ENCODE measurements around the gene CSRP2.

The CSRP2 gene

DNA sequence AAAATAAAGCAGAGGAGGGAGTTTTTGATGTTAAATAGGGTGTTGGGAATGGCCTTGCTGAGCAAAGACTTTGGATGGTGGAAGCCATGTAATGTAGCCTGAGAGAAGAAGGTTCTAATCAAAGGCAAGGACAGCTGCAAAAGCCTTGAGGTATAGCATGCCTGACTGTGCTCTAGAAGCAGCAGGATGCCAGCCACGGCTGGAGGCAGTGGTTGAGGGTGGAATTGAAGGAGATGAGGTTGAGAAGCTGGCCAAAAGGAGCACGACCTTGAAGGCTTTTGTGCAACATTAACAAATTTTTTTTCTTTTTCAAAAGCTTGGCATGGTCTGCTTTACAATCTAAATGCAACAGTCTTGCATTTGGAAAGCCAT lies 42.3 kb upstream of the CSRP2 start:
- in situ Hi-C loops (cut with HindIII; ENCODE audit: low pct_ligation_motif_present, low sequenced_read_pairs), result no loop called here
- no peak overlapping the region for H3K27ac ChIP-seq
- TF ChIP-seq, protein P1, sequence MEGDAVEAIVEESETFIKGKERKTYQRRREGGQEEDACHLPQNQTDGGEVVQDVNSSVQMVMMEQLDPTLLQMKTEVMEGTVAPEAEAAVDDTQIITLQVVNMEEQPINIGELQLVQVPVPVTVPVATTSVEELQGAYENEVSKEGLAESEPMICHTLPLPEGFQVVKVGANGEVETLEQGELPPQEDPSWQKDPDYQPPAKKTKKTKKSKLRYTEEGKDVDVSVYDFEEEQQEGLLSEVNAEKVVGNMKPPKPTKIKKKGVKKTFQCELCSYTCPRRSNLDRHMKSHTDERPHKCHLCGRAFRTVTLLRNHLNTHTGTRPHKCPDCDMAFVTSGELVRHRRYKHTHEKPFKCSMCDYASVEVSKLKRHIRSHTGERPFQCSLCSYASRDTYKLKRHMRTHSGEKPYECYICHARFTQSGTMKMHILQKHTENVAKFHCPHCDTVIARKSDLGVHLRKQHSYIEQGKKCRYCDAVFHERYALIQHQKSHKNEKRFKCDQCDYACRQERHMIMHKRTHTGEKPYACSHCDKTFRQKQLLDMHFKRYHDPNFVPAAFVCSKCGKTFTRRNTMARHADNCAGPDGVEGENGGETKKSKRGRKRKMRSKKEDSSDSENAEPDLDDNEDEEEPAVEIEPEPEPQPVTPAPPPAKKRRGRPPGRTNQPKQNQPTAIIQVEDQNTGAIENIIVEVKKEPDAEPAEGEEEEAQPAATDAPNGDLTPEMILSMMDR (IDR thresholded peaks at IDR 0.05; ENCODE audit: low read depth, low read length, missing control alignments), result no peak
- no peak overlapping the region for H3K4me3 ChIP-seq (ENCODE audit: low read depth, low read length)
- no peaks in the 10 kb centered on the region for H3K27me3 ChIP-seq (replicated peaks)
- H3K36me3 ChIP-seq (replicated peaks), result no peaks in the 10 kb centered on the region
- DNase-seq, result no peak

DNA sequence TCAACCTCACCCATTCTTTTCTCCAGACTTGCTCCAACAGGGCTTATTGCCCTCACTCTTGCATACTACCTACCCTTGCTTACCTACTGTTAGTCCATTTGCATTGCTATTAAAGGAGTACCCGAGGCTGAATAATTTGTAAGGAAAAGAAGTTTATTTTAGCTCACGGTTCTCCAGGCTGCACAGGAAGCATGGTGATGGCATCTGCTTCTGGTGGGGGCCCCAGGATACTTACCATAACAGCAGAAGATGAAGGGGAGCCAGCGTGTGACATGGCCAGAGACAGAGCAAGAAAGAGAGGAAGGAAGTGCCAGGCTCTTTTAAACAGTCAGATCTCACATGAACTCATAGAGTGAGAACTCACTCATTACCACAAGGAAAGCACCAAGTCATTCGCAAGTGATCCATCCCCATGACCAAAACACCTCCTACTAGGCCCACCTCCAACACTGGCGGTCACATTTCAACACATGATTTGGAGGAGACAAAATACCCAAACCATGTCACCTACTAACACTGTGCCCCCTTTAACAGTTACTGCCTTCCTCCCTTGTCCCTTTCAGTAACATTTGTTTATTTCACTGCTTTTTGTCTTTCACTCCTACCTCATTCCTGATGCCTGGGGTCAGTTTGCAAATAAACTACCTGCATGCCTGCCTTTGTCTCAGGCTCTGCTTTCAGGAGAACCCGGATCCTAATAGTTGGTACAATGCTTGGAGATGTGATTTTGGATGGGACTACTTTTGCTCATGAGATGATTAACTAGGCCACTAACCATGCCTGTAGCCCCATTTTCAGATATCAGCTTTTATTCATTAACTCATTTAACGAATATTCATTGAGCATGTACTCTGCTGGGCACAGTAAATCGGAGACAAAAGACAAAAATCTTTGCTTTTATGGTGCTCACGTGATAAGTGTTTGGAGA lies 41.6 kb upstream of the CSRP2 start:
- H3K36me3 ChIP-seq (replicated peaks), result no peaks in the 10 kb centered on the region

DNA sequence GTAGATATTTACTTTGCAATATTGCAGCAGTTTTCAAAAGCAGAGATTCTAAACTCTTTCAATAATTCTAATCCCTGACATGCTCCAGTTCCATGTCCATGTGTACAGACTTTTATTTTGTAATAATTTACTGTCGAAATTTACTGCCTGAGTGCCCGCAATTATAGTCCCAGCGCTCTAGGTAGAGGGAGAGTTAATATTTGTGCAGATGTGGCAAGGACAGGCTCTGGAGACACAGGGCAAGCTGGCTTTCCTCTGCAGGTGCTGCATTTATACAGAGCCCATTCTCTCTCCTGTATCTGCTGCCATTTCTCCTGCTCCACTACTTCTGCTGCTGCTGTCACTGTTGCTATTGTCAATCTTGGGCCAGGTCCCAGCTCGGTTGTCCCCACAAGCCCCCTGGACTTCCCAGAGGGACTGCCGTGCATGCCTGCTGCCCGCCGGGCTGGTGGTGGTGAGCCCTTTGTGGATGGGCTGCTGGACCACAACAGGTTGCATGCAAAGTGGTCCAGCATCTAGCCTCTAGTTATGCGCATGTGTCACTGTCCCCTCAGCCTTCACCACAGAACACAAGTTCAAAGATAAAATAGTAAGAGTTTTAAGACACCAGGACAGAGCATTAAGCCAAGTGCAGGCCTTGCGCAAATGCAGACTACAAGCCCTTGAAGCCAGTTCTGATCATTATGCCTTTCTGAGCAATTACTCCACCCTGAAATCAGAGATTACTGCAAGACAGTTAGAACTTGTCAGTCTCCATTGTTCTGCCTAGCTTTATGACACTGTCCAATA lies 40.8 kb upstream of the CSRP2 start:
- Histone ChIP-seq H3K4me3 (ENCODE audit: low read depth, low read length) (no peak overlapping the region), H3K27me3 (replicated peaks) (no peaks in the 10 kb centered on the region), H3K27ac (no peak overlapping the region), H3K36me3 (replicated peaks) (no peaks in the 10 kb centered on the region)
- TF ChIP-seq, protein P1 (IDR thresholded peaks at IDR 0.05; ENCODE audit: low read depth, low read length, missing control alignments), result no peak
- no peak for DNase-seq
- in situ Hi-C loops (cut with HindIII; ENCODE audit: low pct_ligation_motif_present, low sequenced_read_pairs), result no loop called here

More for the DNA sequence above, 41.6 kb upstream of the CSRP2 start:
- Histone ChIP-seq H3K4me3 (ENCODE audit: low read depth, low read length) (no peak overlapping the region), H3K27ac (no peak overlapping the region), H3K27me3 (replicated peaks) (no peaks in the 10 kb centered on the region)
- TF ChIP-seq, protein P1 (IDR thresholded peaks at IDR 0.05; ENCODE audit: low read depth, low read length, missing control alignments), result no peak
- in situ Hi-C loops (cut with HindIII; ENCODE audit: low pct_ligation_motif_present, low sequenced_read_pairs), result no loop called here
- no peak for DNase-seq

DNA sequence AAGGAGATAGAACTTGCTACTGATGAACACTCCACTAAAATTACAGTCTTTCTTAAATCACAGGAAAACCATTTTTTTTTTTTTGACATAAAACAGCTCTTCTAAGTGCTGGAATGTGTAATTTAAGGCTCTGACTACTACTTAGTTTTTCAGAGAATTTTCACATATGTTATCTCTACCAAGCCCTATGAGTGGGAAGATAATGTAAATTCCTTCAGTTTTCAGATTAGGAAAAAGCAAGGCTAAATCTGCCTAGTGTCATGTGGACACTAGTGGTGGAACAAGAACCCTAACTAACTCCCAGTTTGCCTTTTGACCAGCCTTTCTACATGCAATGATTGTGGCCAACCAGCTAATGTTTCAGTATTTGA lies 37.3 kb upstream of the CSRP2 start:
- DNase-seq, result no peak
- in situ Hi-C loops (cut with HindIII; ENCODE audit: low pct_ligation_motif_present, low sequenced_read_pairs), result no loop called here
- Histone ChIP-seq H3K27me3 (replicated peaks) (no peaks in the 10 kb centered on the region), H3K36me3 (replicated peaks) (no peaks in the 10 kb centered on the region), H3K27ac (no peak overlapping the region), H3K4me3 (ENCODE audit: low read depth, low read length) (no peak overlapping the region)
- TF ChIP-seq, protein P1 (IDR thresholded peaks at IDR 0.05; ENCODE audit: low read depth, low read length, missing control alignments), result no peak

DNA sequence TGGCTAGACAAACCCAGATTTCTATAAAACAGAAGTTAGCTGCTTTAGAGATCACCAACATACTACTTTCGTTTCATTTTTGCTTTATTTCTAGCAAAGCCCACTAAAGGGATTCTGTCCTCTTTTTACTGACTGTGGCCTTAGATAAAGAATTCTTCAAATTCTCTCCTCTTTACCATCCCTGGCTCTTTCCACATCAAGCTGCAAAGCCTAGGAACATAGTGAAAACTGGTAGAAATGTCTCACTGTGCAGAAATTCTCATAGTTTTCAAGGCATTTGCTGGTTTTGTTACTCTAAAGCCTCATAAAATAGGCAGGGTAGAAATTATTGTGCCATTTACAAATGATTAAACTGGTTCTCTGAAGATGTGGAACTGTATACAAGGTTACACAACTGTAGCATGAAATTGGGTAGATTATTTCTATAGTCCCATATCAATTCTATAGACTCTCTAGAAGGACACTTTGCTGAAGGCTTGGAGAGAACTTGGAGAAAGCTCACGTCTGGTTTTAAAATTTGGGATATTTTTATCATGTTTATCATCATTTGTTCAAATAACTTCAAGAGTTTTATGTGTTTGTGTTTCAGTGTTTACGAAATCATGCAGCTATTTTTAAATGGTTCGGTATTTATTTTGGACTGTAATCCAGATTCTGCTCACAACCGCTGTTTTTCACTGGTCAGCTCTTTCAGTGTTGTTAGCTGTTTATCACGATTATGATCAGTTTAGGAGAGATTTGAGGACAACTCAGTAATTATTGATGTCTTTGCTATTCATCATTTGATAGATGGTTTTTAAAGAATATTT lies 36.7 kb upstream of the CSRP2 start:
- in situ Hi-C loops (cut with HindIII; ENCODE audit: low pct_ligation_motif_present, low sequenced_read_pairs), result no loop called here
- Histone ChIP-seq H3K36me3 (replicated peaks) (no peaks in the 10 kb centered on the region), H3K4me3 (ENCODE audit: low read depth, low read length) (no peak overlapping the region), H3K27ac (no peak overlapping the region), H3K27me3 (replicated peaks) (no peaks in the 10 kb centered on the region)
- TF ChIP-seq, protein P1 (IDR thresholded peaks at IDR 0.05; ENCODE audit: low read depth, low read length, missing control alignments), result no peak
- no peak for DNase-seq
